Ishikawa (cell line): Measurements from ENCODE around the gene PRRT2.

ENCODE experiments used
- CEBPB ChIP-seq: IDR thresholded peaks from 2 replicates; pipeline ENCODE4 v1.6.1; 2012
- CREB1 ChIP-seq: IDR thresholded peaks from 2 replicates; pipeline ENCODE4 v1.6.1; 2012; ENCODE audit warnings: low read depth
- EP300 ChIP-seq: IDR thresholded peaks from 2 replicates; pipeline ENCODE4 v1.6.1; 2012; ENCODE audit warnings: borderline replicate concordance
- FOXM1 ChIP-seq: IDR thresholded peaks from 2 replicates; pipeline ENCODE4 v1.6.1; 2012; ENCODE audit warnings: low read depth, borderline replicate concordance
- RAD21 ChIP-seq: IDR thresholded peaks from 2 replicates; pipeline ENCODE4 v1.6.1; 2012; ENCODE audit warnings: low read depth
- REST ChIP-seq: IDR thresholded peaks from 2 replicates; pipeline ENCODE4 v1.6.1; 2012; ENCODE audit warnings: low read depth, mild to moderate bottlenecking
- TAF1 ChIP-seq: IDR thresholded peaks from 2 replicates; pipeline ENCODE4 v1.6.1; 2012; ENCODE audit warnings: low read depth, mild to moderate bottlenecking
- TEAD4 ChIP-seq: IDR thresholded peaks from 2 replicates; pipeline ENCODE4 v1.6.1; 2012
- YY1 ChIP-seq: IDR thresholded peaks from 2 replicates; pipeline ENCODE4 v1.6.1; 2012; ENCODE audit warnings: low read depth
- ZBTB7A ChIP-seq: IDR thresholded peaks from 2 replicates; pipeline ENCODE4 v1.6.1; 2012; ENCODE audit warnings: low read depth
- TF ChIP-seq, protein P1 (sequence below): IDR thresholded peaks from 2 replicates; pipeline ENCODE4 v1.6.1; 2012
- TF ChIP-seq, protein P2 (sequence below): IDR thresholded peaks from 2 replicates; pipeline ENCODE4 v1.6.1; 2012

DNA sequence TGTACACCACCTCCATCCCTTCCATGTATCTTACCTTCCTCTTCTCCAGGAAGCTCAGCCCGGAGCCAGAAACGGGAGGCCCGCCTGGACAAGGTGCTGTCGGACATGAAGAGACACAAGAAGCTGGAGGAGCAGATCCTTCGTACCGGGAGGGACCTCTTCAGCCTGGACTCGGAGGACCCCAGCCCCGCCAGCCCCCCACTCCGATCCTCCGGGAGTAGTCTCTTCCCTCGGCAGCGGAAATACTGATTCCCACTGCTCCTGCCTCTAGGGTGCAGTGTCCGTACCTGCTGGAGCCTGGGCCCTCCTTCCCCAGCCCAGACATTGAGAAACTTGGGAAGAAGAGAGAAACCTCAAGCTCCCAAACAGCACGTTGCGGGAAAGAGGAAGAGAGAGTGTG lies 7.5 kb downstream of the PRRT2 start:
- TF ChIP-seq EP300: no peak
- no peak for TF ChIP-seq RAD21
- no peak for TF ChIP-seq TAF1
- no peak for TF ChIP-seq REST
- TF ChIP-seq TEAD4: no peak
- no peak for TF ChIP-seq YY1
- TF ChIP-seq ZBTB7A: no peak
- TF ChIP-seq, protein P1, sequence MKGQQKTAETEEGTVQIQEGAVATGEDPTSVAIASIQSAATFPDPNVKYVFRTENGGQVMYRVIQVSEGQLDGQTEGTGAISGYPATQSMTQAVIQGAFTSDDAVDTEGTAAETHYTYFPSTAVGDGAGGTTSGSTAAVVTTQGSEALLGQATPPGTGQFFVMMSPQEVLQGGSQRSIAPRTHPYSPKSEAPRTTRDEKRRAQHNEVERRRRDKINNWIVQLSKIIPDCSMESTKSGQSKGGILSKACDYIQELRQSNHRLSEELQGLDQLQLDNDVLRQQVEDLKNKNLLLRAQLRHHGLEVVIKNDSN: no peak
- no peak for TF ChIP-seq FOXM1
- no peak for TF ChIP-seq CREB1
- TF ChIP-seq, protein P2, sequence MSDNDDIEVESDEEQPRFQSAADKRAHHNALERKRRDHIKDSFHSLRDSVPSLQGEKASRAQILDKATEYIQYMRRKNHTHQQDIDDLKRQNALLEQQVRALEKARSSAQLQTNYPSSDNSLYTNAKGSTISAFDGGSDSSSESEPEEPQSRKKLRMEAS: no peak
- TF ChIP-seq CEBPB: no peak
